Measurements from ENCODE around the gene AOPEP. TPM values are rescaled to one million over a fixed set of nuclear protein-coding genes. Genes with fewer than 3 reads are reported as not detected.

Gene AOPEP
- total and polyA plus RNA-seq, 2 of the 13 experiments (the other 11 are each of a cell fraction or from before 2014, with no cell fraction given), result 22.2 to 41.6 TPM

GRCh38 chr9:95131023-95131943, 404.8 kb downstream of the AOPEP start:
- peaks cover 34% of the 10 kb centered on the region for H3K4me1 ChIP-seq (ENCODE audit: insufficient read depth, low read length)
- peak; percentile 73 for FAIRE-seq
- H3K36me3 ChIP-seq (replicated peaks in 1 of 2; ENCODE audit: control insufficient read depth in 1 of 2, insufficient read depth in 2 of 2, low read length in 2 of 2), result no peaks in the 10 kb centered on the region; a peak in 2 of 5 replicates
- no peaks in the 10 kb centered on the region for H3K79me2 ChIP-seq (ENCODE audit: insufficient read depth, low read length)
- no peak overlapping the region for H3K27ac ChIP-seq (ENCODE audit: extremely low read length, insufficient read depth, low read length)
- no peaks in the 10 kb centered on the region for H4K20me1 ChIP-seq (ENCODE audit: insufficient read depth, low read length)
- no peaks in the 10 kb centered on the region for H3K9me3 ChIP-seq (ENCODE audit: low read length)
- no peaks in the 10 kb centered on the region for H3K27me3 ChIP-seq (ENCODE audit: control insufficient read depth in 1 of 2, insufficient read depth in 2 of 2, low read length in 2 of 2)
- no peak overlapping the region for H3K9ac ChIP-seq (ENCODE audit: insufficient read depth, low read depth, low read length)
- intact Hi-C loops (cut with micrococcal nuclease; ENCODE audit: unreplicated experiment) (loop anchor here (2.0 to 5.0 kb wide), 2 partner anchors 348 to 464 kb away; no protein-coding TSS in a partner anchor), in situ Hi-C loops (cut with HindIII; ENCODE audit: extremely low pct_ligation_motif_present, low pct_unique_long_range_greater_than_20kb) (loop anchor here (5.0 kb wide), 1 partner anchor 449 kb away; no protein-coding TSS in a partner anchor)
- peak; percentile 68 for ATAC-seq
- DNase-seq (ENCODE audit: low spot score), result peak; percentile 33
- H2AFZ ChIP-seq (ENCODE audit: low read length), result no peak overlapping the region
- ChIA-PET CTCF (ENCODE audit: low intra/inter-chr PET ratio, low total read pairs) (interaction anchor here (0.8 to 1.6 kb wide), 3 partner anchors 450 to 1086 kb away, joined by 3 to 10 read pairs (median 3); no protein-coding TSS in a partner anchor), POLR2A (no interaction called here)
- peak overlapping the region; percentile 37; the same call in 1 of the 2 replicates for H3K4me2 ChIP-seq (ENCODE audit: low read depth, low read length)
- 51% methylated on average over 7 of the region's 7 CpGs for WGBS (ENCODE audit: low lambda C conversion rate)
- no peak overlapping the region for H3K4me3 ChIP-seq (replicated peaks in 1 of 3; ENCODE audit: insufficient read depth in 1 of 3, low read depth in 2 of 3, low read length in 3 of 3)
- no TSS peak for BruUV-seq (replicated peaks)
- TF ChIP-seq ZZZ3 (CRISPR knock-in tag; IDR thresholded peaks at IDR 0.05; ENCODE audit: borderline replicate concordance) (0 out of 2 replicates have a peak, but pooled peaks have one; percentile 34), KAT7 (CRISPR knock-in tag; IDR thresholded peaks at IDR 0.05; ENCODE audit: borderline replicate concordance) (no peak), ZNF766 (CRISPR knock-in tag; IDR thresholded peaks at IDR 0.05; ENCODE audit: borderline replicate concordance) (no peak), RAD21 (CRISPR knock-in tag; IDR thresholded peaks at IDR 0.05) (peak; percentile 54; the same call in 1 of the 2 replicates), SUZ12 (IDR thresholded peaks at IDR 0.05; ENCODE audit: low read depth, low read length) (no peak), ZNF33A (CRISPR knock-in tag; IDR thresholded peaks at IDR 0.05; ENCODE audit: borderline replicate concordance) (peak; percentile 46; the same call in 1 of the 2 replicates), RNF219 (CRISPR knock-in tag; IDR thresholded peaks at IDR 0.05) (no peak), NRL (CRISPR knock-in tag; IDR thresholded peaks at IDR 0.05; ENCODE audit: borderline replicate concordance) (no peak), MAF1 (CRISPR knock-in tag; IDR thresholded peaks at IDR 0.05; ENCODE audit: borderline replicate concordance) (no peak), FLYWCH1 (CRISPR knock-in tag; IDR thresholded peaks at IDR 0.05) (no peak), HMGXB4 (CRISPR knock-in tag; IDR thresholded peaks at IDR 0.05; ENCODE audit: borderline replicate concordance in 1 of 2, low read depth in 1 of 2) (peak in 1 of 2 experiments; percentile 47; a peak in 1 of 4 replicates), ZNF598 (CRISPR knock-in tag; IDR thresholded peaks at IDR 0.05; ENCODE audit: borderline replicate concordance) (0 out of 2 replicates have a peak, but pooled peaks have one; percentile 29), ZNF562 (CRISPR knock-in tag; IDR thresholded peaks at IDR 0.05; ENCODE audit: borderline replicate concordance) (no peak), ZBTB7B (CRISPR knock-in tag; IDR thresholded peaks at IDR 0.05) (no peak), SIX4 (CRISPR knock-in tag; IDR thresholded peaks at IDR 0.05) (no peak), ZGPAT (CRISPR knock-in tag; IDR thresholded peaks at IDR 0.05) (no peak; the same call in 1 of the 2 replicates), MIXL1 (CRISPR knock-in tag; IDR thresholded peaks at IDR 0.05) (0 out of 2 replicates have a peak, but pooled peaks have one; percentile 34), ZBTB3 (CRISPR knock-in tag; IDR thresholded peaks at IDR 0.05; ENCODE audit: borderline replicate concordance, low read depth) (no peak)
